ENCODE data around the gene CCDC6.
"Not testable (repeated sequence)": the region's sequence is repeated elsewhere in the genome, so short reads cannot be mapped to it uniquely, and the experiment has no call there.

Gene CCDC6

DNA sequence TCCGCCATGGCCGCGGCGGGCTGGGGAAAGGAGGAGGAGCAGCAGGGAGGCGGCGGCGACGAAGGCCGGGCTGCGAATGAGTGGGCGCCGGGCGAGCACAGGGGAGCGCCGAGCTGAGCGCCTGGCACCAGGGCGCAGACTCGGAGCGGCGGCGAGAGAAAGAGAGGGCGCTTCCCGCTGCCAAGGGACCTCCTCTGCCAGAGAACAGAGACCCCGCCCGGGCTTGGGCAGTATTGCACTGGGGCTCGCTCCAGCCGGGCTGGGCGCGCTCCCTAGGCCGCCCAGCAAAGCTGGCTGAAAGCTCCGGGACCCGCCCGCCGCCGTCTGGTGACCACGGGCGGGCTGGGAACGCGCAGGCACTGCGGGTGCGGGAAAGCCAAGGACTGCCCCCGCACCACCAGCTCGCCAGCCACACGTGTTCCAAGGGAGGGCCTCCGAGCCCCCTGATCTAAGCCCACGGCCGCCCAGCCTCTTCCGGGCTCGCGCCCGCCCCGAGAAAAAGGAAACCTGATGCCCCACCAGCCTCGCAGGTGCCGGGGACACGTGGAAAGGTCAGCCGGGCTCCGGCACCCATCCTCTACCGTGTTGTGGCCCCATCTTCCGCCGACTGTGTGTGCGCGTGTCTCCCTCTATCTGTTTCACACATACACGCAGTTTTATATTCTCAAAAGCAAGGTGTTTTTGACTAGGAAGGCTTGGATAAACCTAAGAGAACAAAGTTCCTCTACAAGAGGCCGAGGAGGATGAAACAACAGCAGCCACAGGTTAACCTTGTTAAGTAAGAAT, at the start of gene CCDC6:
Gene CCDC6, minus strand, starts transcription at position 140 of the 786 bp plus-strand sequence. Its CDS starts 132 bp downstream, at position 8.
- DNase-seq (ENCODE audit: low read depth) = peak; percentile 96
- TF ChIP-seq, protein P1, sequence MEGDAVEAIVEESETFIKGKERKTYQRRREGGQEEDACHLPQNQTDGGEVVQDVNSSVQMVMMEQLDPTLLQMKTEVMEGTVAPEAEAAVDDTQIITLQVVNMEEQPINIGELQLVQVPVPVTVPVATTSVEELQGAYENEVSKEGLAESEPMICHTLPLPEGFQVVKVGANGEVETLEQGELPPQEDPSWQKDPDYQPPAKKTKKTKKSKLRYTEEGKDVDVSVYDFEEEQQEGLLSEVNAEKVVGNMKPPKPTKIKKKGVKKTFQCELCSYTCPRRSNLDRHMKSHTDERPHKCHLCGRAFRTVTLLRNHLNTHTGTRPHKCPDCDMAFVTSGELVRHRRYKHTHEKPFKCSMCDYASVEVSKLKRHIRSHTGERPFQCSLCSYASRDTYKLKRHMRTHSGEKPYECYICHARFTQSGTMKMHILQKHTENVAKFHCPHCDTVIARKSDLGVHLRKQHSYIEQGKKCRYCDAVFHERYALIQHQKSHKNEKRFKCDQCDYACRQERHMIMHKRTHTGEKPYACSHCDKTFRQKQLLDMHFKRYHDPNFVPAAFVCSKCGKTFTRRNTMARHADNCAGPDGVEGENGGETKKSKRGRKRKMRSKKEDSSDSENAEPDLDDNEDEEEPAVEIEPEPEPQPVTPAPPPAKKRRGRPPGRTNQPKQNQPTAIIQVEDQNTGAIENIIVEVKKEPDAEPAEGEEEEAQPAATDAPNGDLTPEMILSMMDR (IDR thresholded peaks at IDR 0.05; ENCODE audit: low read depth, low read length) = peak; percentile 62
- TF ChIP-seq MYC (IDR thresholded peaks at IDR 0.05; ENCODE audit: low read depth, low read length) (peak; percentile 90), POLR2A (IDR thresholded peaks at IDR 0.05; ENCODE audit: extremely low read depth, insufficient read length) (peak; percentile 71)
- TF ChIP-seq, protein P2, sequence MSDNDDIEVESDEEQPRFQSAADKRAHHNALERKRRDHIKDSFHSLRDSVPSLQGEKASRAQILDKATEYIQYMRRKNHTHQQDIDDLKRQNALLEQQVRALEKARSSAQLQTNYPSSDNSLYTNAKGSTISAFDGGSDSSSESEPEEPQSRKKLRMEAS (IDR thresholded peaks at IDR 0.05; ENCODE audit: low read depth, low read length) = peak; percentile 96
- peak within 1 kb of the TSS; percentile 90 for H3K4me3 ChIP-seq (ENCODE audit: low read depth, low read length)

DNA sequence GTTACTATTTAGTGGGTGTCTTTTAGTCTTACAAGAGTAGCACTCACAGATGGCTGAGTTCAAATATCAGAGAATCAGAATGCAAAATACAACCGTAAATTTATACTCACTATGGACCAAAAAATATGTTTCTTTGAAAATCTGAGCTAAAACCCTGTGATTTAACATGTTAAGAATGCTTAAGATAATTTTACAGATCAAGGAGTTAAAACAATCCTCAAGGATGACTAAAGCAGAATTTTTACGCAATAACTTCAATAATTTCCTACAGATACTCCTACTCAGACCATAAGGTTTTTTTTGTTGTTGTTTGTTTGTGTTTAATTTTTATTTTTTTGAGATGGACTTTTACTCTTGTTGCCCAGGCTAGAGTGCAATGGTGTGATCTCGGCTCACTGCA, 47.9 kb upstream of the CCDC6 start:
- H3K4me3 ChIP-seq (ENCODE audit: low read depth, low read length) = no peak overlapping the region
- DNase-seq (ENCODE audit: low read depth) = no peak
- TF ChIP-seq POLR2A (IDR thresholded peaks at IDR 0.05; ENCODE audit: extremely low read depth, insufficient read length) = no peak
- TF ChIP-seq MYC (IDR thresholded peaks at IDR 0.05; ENCODE audit: low read depth, low read length) = no peak
- TF ChIP-seq, protein P2 (IDR thresholded peaks at IDR 0.05; ENCODE audit: low read depth, low read length) = no peak
- TF ChIP-seq, protein P1 (IDR thresholded peaks at IDR 0.05; ENCODE audit: low read depth, low read length) = no peak

DNA sequence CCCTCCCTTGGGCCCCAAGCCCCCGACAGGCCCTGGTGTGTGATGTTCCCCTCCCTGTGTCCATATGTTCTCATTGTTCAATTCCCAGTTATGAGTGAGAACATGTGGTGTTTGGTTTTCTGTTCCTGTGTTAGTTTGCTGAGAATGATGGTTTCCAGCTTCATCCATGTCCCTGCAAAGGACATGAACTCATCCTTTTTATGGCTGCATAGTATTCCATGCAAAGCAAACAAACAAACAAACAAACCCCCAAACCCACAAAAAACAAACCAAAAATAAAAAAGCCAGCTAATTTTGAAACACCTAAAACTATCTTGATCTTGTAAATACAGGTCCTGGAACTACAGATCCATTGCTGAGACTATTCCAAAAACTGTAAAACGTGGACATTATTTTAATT, 47.4 kb upstream of the CCDC6 start:
- H3K4me3 ChIP-seq (ENCODE audit: low read depth, low read length); DNase-seq (ENCODE audit: low read depth): not testable (repeated sequence)

DNA sequence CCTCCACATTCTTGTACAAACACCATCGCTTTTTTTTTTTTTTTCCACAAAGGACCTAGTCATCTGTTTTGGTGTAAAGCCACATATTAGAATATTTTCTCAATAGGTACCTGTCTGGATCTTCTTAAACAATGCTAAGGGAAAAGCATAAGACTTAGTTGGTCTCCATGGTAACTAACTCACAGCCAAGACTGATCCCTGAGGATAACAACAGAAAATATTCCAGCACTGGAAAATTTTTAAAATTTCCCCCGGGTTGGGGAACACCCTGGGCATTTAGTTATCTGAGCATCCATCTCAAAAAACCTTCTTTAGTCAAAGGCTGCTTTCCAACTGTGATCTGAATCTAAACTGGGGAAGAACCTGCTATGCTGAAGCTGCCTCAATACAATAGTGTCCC, 43.7 kb upstream of the CCDC6 start:
- no peak for DNase-seq (ENCODE audit: low read depth)
- TF ChIP-seq POLR2A (IDR thresholded peaks at IDR 0.05; ENCODE audit: extremely low read depth, insufficient read length) = no peak
- H3K4me3 ChIP-seq (ENCODE audit: low read depth, low read length) = no peak overlapping the region

DNA sequence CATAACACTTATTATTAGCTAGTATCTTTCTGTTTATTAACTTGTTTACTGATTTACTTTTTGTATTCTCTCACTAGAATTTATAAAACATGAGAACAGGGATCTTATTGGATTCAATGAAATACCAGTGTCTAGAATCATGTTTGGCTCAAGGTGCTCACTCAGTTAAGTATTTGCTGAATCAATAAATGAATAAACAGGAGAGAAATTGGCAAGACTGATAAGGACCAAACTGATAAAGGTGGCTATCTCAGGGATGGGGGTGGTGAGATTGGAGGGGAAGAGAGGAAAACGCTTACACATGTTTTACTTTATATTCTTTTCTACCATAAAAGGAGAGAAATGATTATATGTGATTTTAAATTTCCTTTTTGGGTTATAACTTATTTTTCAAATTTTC, 43.3 kb upstream of the CCDC6 start:
- DNase-seq (ENCODE audit: low read depth) = no peak
- H3K4me3 ChIP-seq (ENCODE audit: low read depth, low read length) = no peak overlapping the region
- TF ChIP-seq MYC (IDR thresholded peaks at IDR 0.05; ENCODE audit: low read depth, low read length) (no peak), POLR2A (IDR thresholded peaks at IDR 0.05; ENCODE audit: extremely low read depth, insufficient read length) (no peak)
- TF ChIP-seq, protein P1 (IDR thresholded peaks at IDR 0.05; ENCODE audit: low read depth, low read length) = no peak
- TF ChIP-seq, protein P2 (IDR thresholded peaks at IDR 0.05; ENCODE audit: low read depth, low read length) = no peak

DNA sequence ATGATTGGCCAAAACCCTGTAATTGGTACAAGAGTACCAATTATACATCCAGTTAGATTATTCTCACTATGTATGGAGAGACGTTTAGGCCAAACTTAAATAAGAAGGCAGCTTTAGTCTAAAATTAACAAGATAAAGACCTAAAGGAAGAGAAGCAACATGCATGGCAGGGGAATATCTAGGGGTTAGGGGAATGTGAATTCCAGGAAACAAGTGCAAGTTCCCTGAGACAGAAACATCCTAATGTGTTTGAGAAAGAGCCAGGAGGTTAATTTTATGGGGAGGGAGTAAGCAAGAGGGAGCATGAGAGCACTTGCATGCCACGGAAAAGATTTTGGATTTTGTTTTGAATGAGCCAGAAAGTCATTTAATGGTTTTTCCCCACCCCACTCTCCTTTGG, 39.6 kb upstream of the CCDC6 start:
- no peak overlapping the region for H3K4me3 ChIP-seq (ENCODE audit: low read depth, low read length)
- DNase-seq (ENCODE audit: low read depth) = no peak
- no peak for TF ChIP-seq POLR2A (IDR thresholded peaks at IDR 0.05; ENCODE audit: extremely low read depth, insufficient read length)
- TF ChIP-seq MYC (IDR thresholded peaks at IDR 0.05; ENCODE audit: low read depth, low read length) = no peak
- TF ChIP-seq, protein P2 (IDR thresholded peaks at IDR 0.05; ENCODE audit: low read depth, low read length) = no peak
- TF ChIP-seq, protein P1 (IDR thresholded peaks at IDR 0.05; ENCODE audit: low read depth, low read length) = no peak

DNA sequence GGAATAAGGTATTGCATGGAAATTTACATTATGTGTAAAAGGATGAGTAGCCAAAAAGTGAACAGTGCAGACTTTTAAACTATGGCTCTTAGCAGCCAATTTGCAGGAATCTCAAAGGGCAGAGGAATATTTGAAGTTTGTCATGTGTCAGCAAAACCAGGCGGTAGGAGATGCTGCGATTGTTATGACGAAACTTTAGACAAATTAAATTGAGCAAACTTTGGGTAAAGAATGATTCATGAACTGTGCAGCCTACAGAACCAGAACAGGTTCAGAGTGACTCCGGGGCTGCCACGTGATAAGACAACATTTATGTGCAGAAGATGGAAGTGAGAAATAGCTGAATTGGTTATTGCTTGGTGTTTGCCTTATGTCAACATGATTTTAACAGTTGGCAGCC, 39.2 kb upstream of the CCDC6 start:
- H3K4me3 ChIP-seq (ENCODE audit: low read depth, low read length) = no peak overlapping the region
- TF ChIP-seq, protein P2 (IDR thresholded peaks at IDR 0.05; ENCODE audit: low read depth, low read length) = no peak
- TF ChIP-seq, protein P1 (IDR thresholded peaks at IDR 0.05; ENCODE audit: low read depth, low read length) = no peak
- no peak for TF ChIP-seq POLR2A (IDR thresholded peaks at IDR 0.05; ENCODE audit: extremely low read depth, insufficient read length)
- no peak for DNase-seq (ENCODE audit: low read depth)
